Measurements from ENCODE around the gene ADAMTSL2. TPM values are rescaled to one million over a fixed set of nuclear protein-coding genes. Genes with fewer than 3 reads are reported as not detected.
A peak's percentile ranks its signal among the peaks of the same experiment; 100 is the strongest.

The ADAMTSL2 gene
- total RNA-seq, 2 donors from 2014 or later: 1.2 to 1.3 TPM

- no peak for ATAC-seq
- DNase-seq: no peak
- intact Hi-C loops (cut with DNase I, micrococcal nuclease): no loop called here
Observed at GRCh38 chr9:133543772-133544467, 9.4 kb downstream of the ADAMTSL2 start.

- DNase-seq: no peak
- ATAC-seq: no peak
- intact Hi-C loops (cut with DNase I, micrococcal nuclease): no loop called here
Observed at GRCh38 chr9:133545494-133546286, 11.2 kb downstream of the ADAMTSL2 start.

GRCh38 chr9:133546287-133546680 is 11.8 kb downstream of the ADAMTSL2 start:
- DNase-seq (no peak), ATAC-seq (no peak)

GRCh38 chr9:133547116-133547515 is 12.6 kb downstream of the ADAMTSL2 start:
- intact Hi-C loops (cut with DNase I, micrococcal nuclease): no loop called here
- DNase-seq: no peak
- no peak for ATAC-seq

More at GRCh38 chr9:133546287-133546680, 11.8 kb downstream of the ADAMTSL2 start:
- intact Hi-C loops (cut with DNase I, micrococcal nuclease): no loop called here

GRCh38 chr9:133551446-133551845 is 16.9 kb downstream of the ADAMTSL2 start:
- ATAC-seq (no peak), DNase-seq (no peak)
- intact Hi-C loops (cut with DNase I, micrococcal nuclease): no loop called here

- intact Hi-C loops (cut with DNase I, micrococcal nuclease): no loop called here
- DNase-seq (no peak), ATAC-seq (no peak)
Observed at GRCh38 chr9:133552236-133552635, 17.7 kb downstream of the ADAMTSL2 start.

GRCh38 chr9:133553123-133553522 is 18.6 kb downstream of the ADAMTSL2 start:
- ATAC-seq: no peak
- intact Hi-C loops (cut with DNase I, micrococcal nuclease): no loop called here
- DNase-seq: no peak

GRCh38 chr9:133553973-133554713 is 19.6 kb downstream of the ADAMTSL2 start:
- intact Hi-C loops (cut with DNase I, micrococcal nuclease): no loop called here
- DNase-seq (no peak), ATAC-seq (no peak)

- no peak for DNase-seq
- intact Hi-C loops (cut with DNase I, micrococcal nuclease): no loop called here
- no peak for ATAC-seq
Observed at GRCh38 chr9:133554729-133555128, 20.2 kb downstream of the ADAMTSL2 start.

GRCh38 chr9:133556354-133556753 is 21.9 kb downstream of the ADAMTSL2 start:
- intact Hi-C loops (cut with DNase I, micrococcal nuclease): no loop called here
- ATAC-seq: no peak

GRCh38 chr9:133557581-133557980 is 23.1 kb downstream of the ADAMTSL2 start:
- DNase-seq (no peak), ATAC-seq (no peak)
- intact Hi-C loops (cut with DNase I, micrococcal nuclease): no loop called here

More at GRCh38 chr9:133556354-133556753, 21.9 kb downstream of the ADAMTSL2 start:
- DNase-seq: no peak

GRCh38 chr9:133558191-133559126 is 24.0 kb downstream of the ADAMTSL2 start:
- DNase-seq (no peak), ATAC-seq (no peak)
- intact Hi-C loops (cut with DNase I, micrococcal nuclease): no loop called here

- intact Hi-C loops (cut with DNase I, micrococcal nuclease): no loop called here
- peak in 1 of 2 donors; percentile 45 for DNase-seq
- ATAC-seq: no peak
Observed at GRCh38 chr9:133560311-133560710, 25.8 kb downstream of the ADAMTSL2 start.

GRCh38 chr9:133560944-133561343 is 26.4 kb downstream of the ADAMTSL2 start:
- DNase-seq: no peak
- ATAC-seq: no peak
- intact Hi-C loops (cut with DNase I, micrococcal nuclease): no loop called here

- no peak for ATAC-seq
- intact Hi-C loops (cut with DNase I, micrococcal nuclease): no loop called here
- DNase-seq: no peak
Observed at GRCh38 chr9:133561976-133562554, 27.6 kb downstream of the ADAMTSL2 start.

- DNase-seq (no peak), ATAC-seq (no peak)
- intact Hi-C loops (cut with DNase I, micrococcal nuclease): no loop called here
Observed at GRCh38 chr9:133562611-133563290, 28.2 kb downstream of the ADAMTSL2 start.

GRCh38 chr9:133563291-133563796 is 28.8 kb downstream of the ADAMTSL2 start:
- intact Hi-C loops (cut with DNase I, micrococcal nuclease): no loop called here
- peak; percentile 93 for ATAC-seq
- DNase-seq: peak; percentile 64 to 67

Measured in left colon (tissue), 2 donors.